GM23338 (cell line): ENCODE measurements around the gene OPRL1. TPM values are rescaled to one million over a fixed set of nuclear protein-coding genes. Genes with fewer than 3 reads are reported as not detected.
A peak's percentile ranks its signal among the peaks of the same experiment; 100 is the strongest.

Experiments
- ATAC-seq: fragments of 200-7000 bp; cut with Tn5 transposase; 3 replicates; pipeline ENCODE4 v1.9.1; 2020
- DNase-seq: peaks from one replicate; pipeline ENCODE4 v3.0.0-alpha.2; 2015; ENCODE audit warnings: low spot score
- H2AFZ ChIP-seq: fragments of 200-600 bp; sonication (generic); 2 replicates; pipeline ENCODE4 v1.8.0; 2016; ENCODE audit warnings: antibody characterized with exemption, mild to moderate bottlenecking, moderate library complexity
- H3F3A ChIP-seq: fragments of 200-600 bp; sonication (generic); replicated peaks from 2 replicates; pipeline ENCODE4 v1.8.0; 2017; ENCODE audit warnings: antibody characterized with exemption, mixed run types, low read depth
- H3K27ac ChIP-seq: fragments of 200-600 bp; sonication (generic); 2 replicates; pipeline ENCODE4 v1.6.1; 2016; ENCODE audit warnings: low read depth
- H3K27me3 ChIP-seq: fragments of 200-600 bp; sonication (generic); 2 replicates; pipeline ENCODE4 v1.8.0; 2016; ENCODE audit warnings: mild to moderate bottlenecking, mixed run types, moderate library complexity; ENCODE audit not compliant: insufficient read depth
- H3K36me3 ChIP-seq: fragments of 200-600 bp; sonication (generic); 2 replicates; pipeline ENCODE4 v1.8.0; 2016; ENCODE audit warnings: mild to moderate bottlenecking; ENCODE audit not compliant: insufficient read depth
- H3K4me1 ChIP-seq: fragments of 200-600 bp; sonication (generic); 2 replicates; pipeline ENCODE4 v1.8.0; 2016; ENCODE audit warnings: mild to moderate bottlenecking, moderate library complexity; ENCODE audit not compliant: insufficient read depth
- H3K4me2 ChIP-seq: fragments of 200-600 bp; sonication (generic); 2 replicates; pipeline ENCODE4 v1.7.1; 2017; ENCODE audit warnings: mixed run types
- H3K4me3 ChIP-seq: fragments of 200-600 bp; sonication (generic); 2 replicates; pipeline ENCODE4 v1.6.1; 2016; ENCODE audit warnings: mixed run types
- H3K79me2 ChIP-seq: fragments of 200-600 bp; sonication (generic); replicated peaks from 2 replicates; pipeline ENCODE4 v1.8.0; 2017; ENCODE audit warnings: mild to moderate bottlenecking; ENCODE audit not compliant: insufficient read depth
- H3K9me2 ChIP-seq: fragments of 200-600 bp; sonication (generic); 2 replicates; pipeline ENCODE4 v1.8.0; 2017; ENCODE audit not compliant: insufficient read depth
- H4K20me1 ChIP-seq: fragments of 200-600 bp; sonication (generic); replicated peaks from 2 replicates; pipeline ENCODE4 v1.8.0; 2017; ENCODE audit warnings: mild to moderate bottlenecking; ENCODE audit not compliant: insufficient read depth
- H3K27ac Mint-ChIP-seq: 2 replicates; pipeline ENCODE4 v1.8.0; 2020; ENCODE audit warnings: inconsistent platforms, mild to moderate bottlenecking, moderate library complexity, mixed read lengths
- H3K27me3 Mint-ChIP-seq: 3 replicates; pipeline ENCODE4 v1.8.0; 2022; ENCODE audit warnings: low read depth, mild to moderate bottlenecking, moderate library complexity, mixed read lengths, inconsistent platforms; ENCODE audit not compliant: insufficient read depth, poor library complexity
- H3K36me3 Mint-ChIP-seq: 3 replicates; pipeline ENCODE4 v1.8.0; 2021; ENCODE audit warnings: low read depth, mild to moderate bottlenecking, inconsistent platforms, moderate library complexity, mixed read lengths
- H3K4me1 Mint-ChIP-seq: 3 replicates; pipeline ENCODE4 v1.8.0; 2020; ENCODE audit warnings: mild to moderate bottlenecking, inconsistent platforms, mixed read lengths
- H3K4me3 Mint-ChIP-seq: 3 replicates; pipeline ENCODE4 v1.8.0; 2021; ENCODE audit warnings: moderate library complexity, mild to moderate bottlenecking, inconsistent platforms, mixed read lengths
- H3K9me3 Mint-ChIP-seq: 3 replicates; pipeline ENCODE4 v1.8.0; 2020; ENCODE audit warnings: moderate library complexity, mild to moderate bottlenecking, inconsistent platforms, mixed read lengths
- CREB1 ChIP-seq: fragments of 250-450 bp; sonication (Bioruptor Pico); IDR thresholded peaks from 2 replicates; pipeline ENCODE4 v1.5.0; 2020; ENCODE audit warnings: low read depth, mild to moderate bottlenecking, moderate library complexity
- JUNB ChIP-seq: IDR thresholded peaks from one replicate; pipeline ENCODE4 v1.6.1; 2016; ENCODE audit warnings: antibody characterized with exemption; ENCODE audit not compliant: unreplicated experiment
- NANOG ChIP-seq: IDR thresholded peaks from 2 replicates; pipeline ENCODE4 v1.6.1; 2016; ENCODE audit warnings: antibody characterized with exemption, borderline replicate concordance
- POLR2AphosphoS5 ChIP-seq: IDR thresholded peaks from 2 replicates; pipeline ENCODE4 v1.6.1; 2016; ENCODE audit warnings: antibody characterized with exemption, low read depth
- ZNF331 ChIP-seq: fragments of 250-450 bp; sonication (Bioruptor Pico); IDR thresholded peaks from 2 replicates; pipeline ENCODE4 v1.5.0; 2020; ENCODE audit warnings: low read depth, mild to moderate bottlenecking, moderate library complexity
- polyA plus RNA-seq: library from polyadenylated mRNA; unstranded; fragments of >200 nt; fragmentation: Nextera tagmentation; extraction: Ambion mirVana; gene quantifications from 2 replicates; pipeline ENCODE4 v1.2.1, GENCODE V29; 2016
- total RNA-seq: library from RNA; depleted of rRNA; stranded (reverse); fragments of >200 nt; shearing (Covaris generic); gene quantifications from 2 replicates; pipeline ENCODE4 v1.2.3, GENCODE V29; 2014
- TF ChIP-seq, protein P1 (sequence below): IDR thresholded peaks from one replicate; pipeline ENCODE4 v1.6.1; 2018; ENCODE audit warnings: antibody characterized with exemption; ENCODE audit not compliant: unreplicated experiment
- TF ChIP-seq, protein P2 (sequence below), 2 experiments: fragments of 200-600 bp in 1 of 2; sonication (generic) in 1 of 2; conservative IDR thresholded peaks; 2 replicates each; pipeline versions ENCODE4 v1.5.1 to v1.6.1; 2016 to 2017; ENCODE audit warnings: antibody characterized with exemption in 2 of 2, low read depth in 2 of 2, mild to moderate bottlenecking in 2 of 2, moderate library complexity in 1 of 2
- TF ChIP-seq, protein P3 (sequence below): IDR thresholded peaks from 2 replicates; pipeline ENCODE4 v1.6.1; 2016; ENCODE audit warnings: antibody characterized with exemption
- TF ChIP-seq, protein P4 (sequence below): fragments of 250-450 bp; sonication (Bioruptor Pico); IDR thresholded peaks from 2 replicates; pipeline ENCODE4 v1.5.0; 2020; ENCODE audit warnings: mild to moderate bottlenecking, moderate library complexity

Gene OPRL1
- total and polyA plus RNA-seq, 2 experiments from 2014 or later, result 0.27 to 1.1 TPM

DNA sequence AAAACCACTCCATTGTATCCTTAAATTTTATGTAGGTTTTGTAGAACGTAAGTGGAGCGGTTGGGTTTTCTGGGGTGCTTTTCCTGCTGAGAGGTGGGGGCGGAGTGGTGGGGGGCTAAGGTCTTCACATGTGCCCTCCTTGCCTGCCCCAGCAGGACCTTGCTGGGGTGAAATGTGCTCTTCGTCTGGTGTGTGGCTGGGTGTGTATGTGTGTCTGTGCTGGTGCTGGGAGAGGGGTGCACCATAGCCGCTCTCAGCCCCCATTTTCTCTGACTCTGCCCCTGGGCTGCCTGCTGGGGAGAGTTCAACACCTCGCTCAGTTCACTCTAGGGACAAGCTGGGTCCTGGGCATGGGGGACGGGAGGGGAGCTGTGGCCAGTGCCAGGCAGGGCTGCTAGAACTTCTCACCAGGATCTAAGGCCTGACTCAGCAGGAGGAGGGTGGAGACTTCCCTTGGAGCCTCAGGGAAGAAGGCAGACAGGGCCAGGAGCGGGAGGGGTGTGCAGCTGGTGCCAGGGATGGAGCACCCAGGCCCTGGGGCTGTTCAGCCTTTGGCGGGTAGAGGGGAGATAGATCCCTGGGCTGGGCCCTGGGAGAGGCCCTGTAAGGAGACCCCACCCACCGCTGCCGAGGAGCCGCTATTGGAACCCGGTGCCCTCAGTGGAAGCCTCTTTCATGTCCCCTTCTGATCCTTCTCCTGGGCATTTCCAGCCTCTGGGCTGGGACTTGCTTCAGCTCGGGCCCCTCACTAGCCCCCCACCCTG, 35.2 kb upstream of the OPRL1 start (continued):
- TF ChIP-seq, protein P1, sequence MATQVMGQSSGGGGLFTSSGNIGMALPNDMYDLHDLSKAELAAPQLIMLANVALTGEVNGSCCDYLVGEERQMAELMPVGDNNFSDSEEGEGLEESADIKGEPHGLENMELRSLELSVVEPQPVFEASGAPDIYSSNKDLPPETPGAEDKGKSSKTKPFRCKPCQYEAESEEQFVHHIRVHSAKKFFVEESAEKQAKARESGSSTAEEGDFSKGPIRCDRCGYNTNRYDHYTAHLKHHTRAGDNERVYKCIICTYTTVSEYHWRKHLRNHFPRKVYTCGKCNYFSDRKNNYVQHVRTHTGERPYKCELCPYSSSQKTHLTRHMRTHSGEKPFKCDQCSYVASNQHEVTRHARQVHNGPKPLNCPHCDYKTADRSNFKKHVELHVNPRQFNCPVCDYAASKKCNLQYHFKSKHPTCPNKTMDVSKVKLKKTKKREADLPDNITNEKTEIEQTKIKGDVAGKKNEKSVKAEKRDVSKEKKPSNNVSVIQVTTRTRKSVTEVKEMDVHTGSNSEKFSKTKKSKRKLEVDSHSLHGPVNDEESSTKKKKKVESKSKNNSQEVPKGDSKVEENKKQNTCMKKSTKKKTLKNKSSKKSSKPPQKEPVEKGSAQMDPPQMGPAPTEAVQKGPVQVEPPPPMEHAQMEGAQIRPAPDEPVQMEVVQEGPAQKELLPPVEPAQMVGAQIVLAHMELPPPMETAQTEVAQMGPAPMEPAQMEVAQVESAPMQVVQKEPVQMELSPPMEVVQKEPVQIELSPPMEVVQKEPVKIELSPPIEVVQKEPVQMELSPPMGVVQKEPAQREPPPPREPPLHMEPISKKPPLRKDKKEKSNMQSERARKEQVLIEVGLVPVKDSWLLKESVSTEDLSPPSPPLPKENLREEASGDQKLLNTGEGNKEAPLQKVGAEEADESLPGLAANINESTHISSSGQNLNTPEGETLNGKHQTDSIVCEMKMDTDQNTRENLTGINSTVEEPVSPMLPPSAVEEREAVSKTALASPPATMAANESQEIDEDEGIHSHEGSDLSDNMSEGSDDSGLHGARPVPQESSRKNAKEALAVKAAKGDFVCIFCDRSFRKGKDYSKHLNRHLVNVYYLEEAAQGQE, result no peak
- TF ChIP-seq NANOG (no peak), JUNB (no peak), POLR2AphosphoS5 (no peak)
- TF ChIP-seq, protein P2, sequence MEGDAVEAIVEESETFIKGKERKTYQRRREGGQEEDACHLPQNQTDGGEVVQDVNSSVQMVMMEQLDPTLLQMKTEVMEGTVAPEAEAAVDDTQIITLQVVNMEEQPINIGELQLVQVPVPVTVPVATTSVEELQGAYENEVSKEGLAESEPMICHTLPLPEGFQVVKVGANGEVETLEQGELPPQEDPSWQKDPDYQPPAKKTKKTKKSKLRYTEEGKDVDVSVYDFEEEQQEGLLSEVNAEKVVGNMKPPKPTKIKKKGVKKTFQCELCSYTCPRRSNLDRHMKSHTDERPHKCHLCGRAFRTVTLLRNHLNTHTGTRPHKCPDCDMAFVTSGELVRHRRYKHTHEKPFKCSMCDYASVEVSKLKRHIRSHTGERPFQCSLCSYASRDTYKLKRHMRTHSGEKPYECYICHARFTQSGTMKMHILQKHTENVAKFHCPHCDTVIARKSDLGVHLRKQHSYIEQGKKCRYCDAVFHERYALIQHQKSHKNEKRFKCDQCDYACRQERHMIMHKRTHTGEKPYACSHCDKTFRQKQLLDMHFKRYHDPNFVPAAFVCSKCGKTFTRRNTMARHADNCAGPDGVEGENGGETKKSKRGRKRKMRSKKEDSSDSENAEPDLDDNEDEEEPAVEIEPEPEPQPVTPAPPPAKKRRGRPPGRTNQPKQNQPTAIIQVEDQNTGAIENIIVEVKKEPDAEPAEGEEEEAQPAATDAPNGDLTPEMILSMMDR (conservative IDR thresholded peaks at IDR 0.05; ENCODE audit: low read depth in 2 of 2), result no peak

DNA sequence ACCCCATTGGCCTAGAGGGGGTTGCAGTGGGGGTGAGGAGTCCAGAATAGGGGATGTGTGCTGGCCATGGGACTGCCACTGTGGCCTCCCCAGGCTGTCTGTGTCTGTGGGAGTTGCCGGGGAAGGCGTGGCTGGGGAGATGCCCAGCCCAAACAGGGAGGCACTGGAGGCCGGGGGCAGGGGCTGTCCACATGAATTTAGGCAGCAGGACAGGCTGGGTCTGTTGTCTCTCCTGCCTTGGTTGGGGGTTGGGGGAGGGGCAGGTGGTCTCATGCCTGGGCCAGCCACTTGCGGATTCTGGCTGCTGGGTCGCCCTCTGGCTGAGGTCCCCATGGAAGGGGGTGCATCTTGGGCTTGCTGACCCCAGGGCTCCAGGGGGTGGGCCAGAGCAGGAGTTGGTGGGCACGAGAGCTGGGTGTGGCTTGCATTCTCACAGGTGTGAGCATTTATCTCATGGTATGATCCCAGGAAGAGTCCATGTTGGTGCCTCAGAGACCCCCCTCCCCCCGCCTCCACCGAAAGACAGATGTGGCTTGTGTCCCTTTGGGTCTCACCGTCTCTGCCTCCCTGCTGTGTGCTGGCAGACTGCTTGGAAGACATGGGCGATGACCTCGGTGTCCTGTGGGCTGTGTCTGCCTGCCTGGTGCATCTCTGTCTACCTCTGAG, 34.4 kb upstream of the OPRL1 start:
- no peak overlapping the region for H3K27ac Mint-ChIP-seq
- H3K36me3 Mint-ChIP-seq, result no peaks in the 10 kb centered on the region; the same call in 2 of the 3 replicates
- Histone ChIP-seq H2AFZ (no peak overlapping the region), H3K36me3 (no peaks in the 10 kb centered on the region), H3K27me3 (peaks cover 89% of the 10 kb centered on the region), H3K79me2 (no peaks in the 10 kb centered on the region), H3K27ac (no peak overlapping the region), H4K20me1 (no peaks in the 10 kb centered on the region), H3K4me2 (peak overlapping the region; percentile 55), H3K9me2 (no peaks in the 10 kb centered on the region), H3F3A (0 out of 2 replicates have a peak, but pooled peaks cover 10% of the 10 kb centered on the region), H3K4me1 (peaks cover 23% of the 10 kb centered on the region), H3K4me3 (no peak overlapping the region)
- DNase-seq (peak; percentile 27), ATAC-seq (no peak)
- H3K9me3 Mint-ChIP-seq, result no peaks in the 10 kb centered on the region
- no peak overlapping the region for H3K4me3 Mint-ChIP-seq
- H3K4me1 Mint-ChIP-seq, result peaks cover 16% of the 10 kb centered on the region
- H3K27me3 Mint-ChIP-seq, result peaks cover 69% of the 10 kb centered on the region
- TF ChIP-seq POLR2AphosphoS5 (no peak), ZNF331 (CRISPR knock-in tag) (no peak), CREB1 (CRISPR knock-in tag) (no peak)
- TF ChIP-seq, protein P3, sequence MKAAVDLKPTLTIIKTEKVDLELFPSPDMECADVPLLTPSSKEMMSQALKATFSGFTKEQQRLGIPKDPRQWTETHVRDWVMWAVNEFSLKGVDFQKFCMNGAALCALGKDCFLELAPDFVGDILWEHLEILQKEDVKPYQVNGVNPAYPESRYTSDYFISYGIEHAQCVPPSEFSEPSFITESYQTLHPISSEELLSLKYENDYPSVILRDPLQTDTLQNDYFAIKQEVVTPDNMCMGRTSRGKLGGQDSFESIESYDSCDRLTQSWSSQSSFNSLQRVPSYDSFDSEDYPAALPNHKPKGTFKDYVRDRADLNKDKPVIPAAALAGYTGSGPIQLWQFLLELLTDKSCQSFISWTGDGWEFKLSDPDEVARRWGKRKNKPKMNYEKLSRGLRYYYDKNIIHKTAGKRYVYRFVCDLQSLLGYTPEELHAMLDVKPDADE, result no peak
- TF ChIP-seq, protein P4, sequence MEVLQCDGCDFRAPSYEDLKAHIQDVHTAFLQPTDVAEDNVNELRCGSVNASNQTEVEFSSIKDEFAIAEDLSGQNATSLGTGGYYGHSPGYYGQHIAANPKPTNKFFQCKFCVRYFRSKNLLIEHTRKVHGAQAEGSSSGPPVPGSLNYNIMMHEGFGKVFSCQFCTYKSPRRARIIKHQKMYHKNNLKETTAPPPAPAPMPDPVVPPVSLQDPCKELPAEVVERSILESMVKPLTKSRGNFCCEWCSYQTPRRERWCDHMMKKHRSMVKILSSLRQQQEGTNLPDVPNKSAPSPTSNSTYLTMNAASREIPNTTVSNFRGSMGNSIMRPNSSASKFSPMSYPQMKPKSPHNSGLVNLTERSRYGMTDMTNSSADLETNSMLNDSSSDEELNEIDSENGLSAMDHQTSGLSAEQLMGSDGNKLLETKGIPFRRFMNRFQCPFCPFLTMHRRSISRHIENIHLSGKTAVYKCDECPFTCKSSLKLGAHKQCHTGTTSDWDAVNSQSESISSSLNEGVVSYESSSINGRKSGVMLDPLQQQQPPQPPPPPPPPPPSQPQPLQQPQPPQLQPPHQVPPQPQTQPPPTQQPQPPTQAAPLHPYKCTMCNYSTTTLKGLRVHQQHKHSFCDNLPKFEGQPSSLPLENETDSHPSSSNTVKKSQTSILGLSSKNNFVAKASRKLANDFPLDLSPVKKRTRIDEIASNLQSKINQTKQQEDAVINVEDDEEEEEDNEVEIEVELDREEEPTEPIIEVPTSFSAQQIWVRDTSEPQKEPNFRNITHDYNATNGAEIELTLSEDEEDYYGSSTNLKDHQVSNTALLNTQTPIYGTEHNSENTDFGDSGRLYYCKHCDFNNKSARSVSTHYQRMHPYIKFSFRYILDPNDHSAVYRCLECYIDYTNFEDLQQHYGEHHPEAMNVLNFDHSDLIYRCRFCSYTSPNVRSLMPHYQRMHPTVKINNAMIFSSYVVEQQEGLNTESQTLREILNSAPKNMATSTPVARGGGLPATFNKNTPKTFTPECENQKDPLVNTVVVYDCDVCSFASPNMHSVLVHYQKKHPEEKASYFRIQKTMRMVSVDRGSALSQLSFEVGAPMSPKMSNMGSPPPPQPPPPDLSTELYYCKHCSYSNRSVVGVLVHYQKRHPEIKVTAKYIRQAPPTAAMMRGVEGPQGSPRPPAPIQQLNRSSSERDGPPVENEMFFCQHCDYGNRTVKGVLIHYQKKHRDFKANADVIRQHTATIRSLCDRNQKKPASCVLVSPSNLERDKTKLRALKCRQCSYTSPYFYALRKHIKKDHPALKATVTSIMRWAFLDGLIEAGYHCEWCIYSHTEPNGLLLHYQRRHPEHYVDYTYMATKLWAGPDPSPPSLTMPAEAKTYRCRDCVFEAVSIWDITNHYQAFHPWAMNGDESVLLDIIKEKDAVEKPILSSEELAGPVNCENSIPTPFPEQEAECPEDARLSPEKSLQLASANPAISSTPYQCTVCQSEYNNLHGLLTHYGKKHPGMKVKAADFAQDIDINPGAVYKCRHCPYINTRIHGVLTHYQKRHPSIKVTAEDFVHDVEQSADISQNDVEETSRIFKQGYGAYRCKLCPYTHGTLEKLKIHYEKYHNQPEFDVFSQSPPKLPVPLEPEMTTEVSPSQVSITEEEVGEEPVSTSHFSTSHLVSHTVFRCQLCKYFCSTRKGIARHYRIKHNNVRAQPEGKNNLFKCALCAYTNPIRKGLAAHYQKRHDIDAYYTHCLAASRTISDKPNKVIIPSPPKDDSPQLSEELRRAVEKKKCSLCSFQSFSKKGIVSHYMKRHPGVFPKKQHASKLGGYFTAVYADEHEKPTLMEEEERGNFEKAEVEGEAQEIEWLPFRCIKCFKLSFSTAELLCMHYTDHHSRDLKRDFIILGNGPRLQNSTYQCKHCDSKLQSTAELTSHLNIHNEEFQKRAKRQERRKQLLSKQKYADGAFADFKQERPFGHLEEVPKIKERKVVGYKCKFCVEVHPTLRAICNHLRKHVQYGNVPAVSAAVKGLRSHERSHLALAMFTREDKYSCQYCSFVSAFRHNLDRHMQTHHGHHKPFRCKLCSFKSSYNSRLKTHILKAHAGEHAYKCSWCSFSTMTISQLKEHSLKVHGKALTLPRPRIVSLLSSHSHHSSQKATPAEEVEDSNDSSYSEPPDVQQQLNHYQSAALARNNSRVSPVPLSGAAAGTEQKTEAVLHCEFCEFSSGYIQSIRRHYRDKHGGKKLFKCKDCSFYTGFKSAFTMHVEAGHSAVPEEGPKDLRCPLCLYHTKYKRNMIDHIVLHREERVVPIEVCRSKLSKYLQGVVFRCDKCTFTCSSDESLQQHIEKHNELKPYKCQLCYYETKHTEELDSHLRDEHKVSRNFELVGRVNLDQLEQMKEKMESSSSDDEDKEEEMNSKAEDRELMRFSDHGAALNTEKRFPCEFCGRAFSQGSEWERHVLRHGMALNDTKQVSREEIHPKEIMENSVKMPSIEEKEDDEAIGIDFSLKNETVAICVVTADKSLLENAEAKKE (CRISPR knock-in tag), result no peak
